Smooth muscle cell (in vitro differentiated cells): Measurements from ENCODE around the gene HCFC1. TPM values are rescaled to one million over a fixed set of nuclear protein-coding genes. Genes with fewer than 3 reads are reported as not detected.

Experiments used
- DNase-seq: peaks from one replicate; lab custom pipeline; 2025; ENCODE audit not compliant: unreplicated experiment; lab: John Stamatoyannopoulos, UW
- H2AFZ ChIP-seq: fragments of 200-600 bp; sonication (generic); 2 replicates; pipeline ENCODE4 v1.6.0; 2016; ENCODE audit warnings: antibody characterized with exemption, low read depth, mild to moderate bottlenecking
- H3F3A ChIP-seq: fragments of 200-600 bp; sonication (generic); 2 replicates; pipeline ENCODE4 v1.6.0; 2017; ENCODE audit warnings: antibody characterized with exemption, low read depth
- H3K27ac ChIP-seq: fragments of 200-600 bp; sonication (generic); 2 replicates; pipeline ENCODE4 v1.5.1; 2016; ENCODE audit warnings: low read depth, mild to moderate bottlenecking
- H3K27me3 ChIP-seq: fragments of 200-600 bp; sonication (generic); 2 replicates; pipeline ENCODE4 v1.6.1; 2016; ENCODE audit warnings: low read depth, mild to moderate bottlenecking
- H3K36me3 ChIP-seq: fragments of 200-600 bp; sonication (generic); 2 replicates; pipeline ENCODE4 v1.5.1; 2016; ENCODE audit warnings: low read depth
- H3K4me1 ChIP-seq: fragments of 200-600 bp; sonication (generic); 2 replicates; pipeline ENCODE4 v1.5.1; 2016; ENCODE audit warnings: low read depth
- H3K4me2 ChIP-seq: fragments of 200-600 bp; sonication (generic); 2 replicates; pipeline ENCODE4 v1.6.0; 2016; ENCODE audit warnings: mild to moderate bottlenecking
- H3K4me3 ChIP-seq: fragments of 200-600 bp; sonication (generic); 2 replicates; pipeline ENCODE4 v1.5.1; 2016; ENCODE audit warnings: mild to moderate bottlenecking
- H3K79me2 ChIP-seq: fragments of 200-600 bp; sonication (generic); 2 replicates; pipeline ENCODE4 v1.6.0; 2016; ENCODE audit warnings: low read depth, mild to moderate bottlenecking
- H3K9ac ChIP-seq: fragments of 200-600 bp; sonication (generic); 2 replicates; pipeline ENCODE4 v1.6.0; 2016; ENCODE audit warnings: low read depth
- H3K9me3 ChIP-seq: fragments of 200-600 bp; sonication (generic); replicated peaks from 2 replicates; pipeline ENCODE4 v1.5.1; 2016; ENCODE audit warnings: low read depth
- H4K20me1 ChIP-seq: fragments of 200-600 bp; sonication (generic); 2 replicates; pipeline ENCODE4 v1.6.0; 2016; ENCODE audit warnings: low read depth
- WGBS: methylation state at CpG from one replicate; pipeline ENCODE4 v1.1.7; 2016; ENCODE audit warnings: low lambda C conversion rate; 5-methylcytosine and 5-hydroxymethylcytosine counted together
- polyA plus RNA-seq: library from polyadenylated mRNA; unstranded; fragments of >200 nt; fragmentation: Nextera tagmentation; extraction: Ambion mirVana; gene quantifications from 2 replicates; pipeline ENCODE4 v1.2.1, GENCODE V29; 2016
- total RNA-seq: library from RNA; depleted of rRNA; stranded (reverse); fragments of >200 nt; gene quantifications from 2 replicates; pipeline ENCODE4 v1.2.3, GENCODE V29; 2014
- TF ChIP-seq, protein P1 (sequence below): fragments of 200-600 bp; sonication (generic); IDR thresholded peaks from 2 replicates; pipeline ENCODE4 v1.5.1; 2017; ENCODE audit warnings: borderline replicate concordance, mild to moderate bottlenecking, antibody characterized with exemption; ENCODE audit not compliant: insufficient read depth, poor library complexity, severe bottlenecking

HCFC1 gene
- 23.3 and 23.7 TPM in 2 replicates for total RNA-seq
- polyA plus RNA-seq: 22.8 and 28.0 TPM in 2 replicates

DNA sequence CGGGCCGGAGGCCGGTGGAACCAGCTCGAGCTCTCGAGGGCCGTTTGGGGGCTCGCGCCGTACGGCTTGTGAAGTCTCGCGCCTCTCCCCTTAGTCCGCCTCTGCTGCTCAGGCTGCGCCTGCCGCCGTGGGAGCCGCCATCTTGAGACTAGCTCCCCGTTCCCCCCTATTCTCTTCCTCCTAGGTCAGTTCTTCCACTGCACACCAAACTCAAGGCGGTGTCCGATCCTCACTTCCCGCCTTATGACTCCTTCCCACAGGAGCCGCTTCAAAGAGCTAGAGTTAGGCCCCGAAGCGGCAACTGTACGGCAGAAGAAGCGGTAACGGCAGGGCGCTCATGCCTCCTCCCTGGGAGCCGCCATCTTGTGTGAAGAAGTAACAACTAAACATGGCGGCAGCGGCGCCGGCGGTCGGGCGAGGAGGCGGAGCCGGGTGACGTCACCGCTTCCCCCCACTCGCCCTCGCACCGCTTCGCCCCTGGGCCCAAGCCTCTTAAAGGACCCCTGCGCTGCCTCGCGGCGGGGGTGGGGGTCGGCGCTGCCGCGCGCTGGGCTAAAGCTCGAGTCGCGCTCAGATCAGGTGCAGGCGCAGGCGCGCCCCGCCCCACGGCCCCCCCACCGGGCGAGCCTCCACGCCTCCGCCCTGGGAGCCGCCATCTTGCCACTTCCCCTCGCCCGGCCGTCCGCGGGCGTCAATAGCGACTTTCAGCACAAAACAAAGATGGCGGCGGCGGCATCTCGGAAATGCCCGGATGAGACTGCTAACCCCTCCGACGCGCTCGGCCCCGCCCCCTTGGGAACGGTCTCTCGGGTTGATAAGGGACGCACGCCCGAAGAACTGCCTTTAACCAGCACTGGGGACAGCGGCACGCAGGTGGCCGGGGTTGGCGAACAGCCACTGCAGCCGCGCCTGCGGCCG lies at the start of gene HCFC1:
Gene HCFC1, minus strand, starts transcription at position 369 of the 918 bp plus-strand sequence. CDS start 978 bp downstream, outside the sequence.
- H3K4me3 ChIP-seq: peak within 1 kb of the TSS; percentile 72
- peak within 1 kb of the TSS; percentile 99 for H3K27ac ChIP-seq
- H3K4me1 ChIP-seq: no peaks in the 10 kb centered on the region
- H2AFZ ChIP-seq: no peak within 1 kb of the TSS
- H3K27me3 ChIP-seq: no peaks in the 10 kb centered on the region
- peak; percentile 74 for DNase-seq
- no peaks in the 10 kb centered on the region for H3K9me3 ChIP-seq
- H4K20me1 ChIP-seq: peaks cover 39% of the 10 kb centered on the region
- peak within 1 kb of the TSS; percentile 87 for H3K4me2 ChIP-seq
- TF ChIP-seq, protein P1, sequence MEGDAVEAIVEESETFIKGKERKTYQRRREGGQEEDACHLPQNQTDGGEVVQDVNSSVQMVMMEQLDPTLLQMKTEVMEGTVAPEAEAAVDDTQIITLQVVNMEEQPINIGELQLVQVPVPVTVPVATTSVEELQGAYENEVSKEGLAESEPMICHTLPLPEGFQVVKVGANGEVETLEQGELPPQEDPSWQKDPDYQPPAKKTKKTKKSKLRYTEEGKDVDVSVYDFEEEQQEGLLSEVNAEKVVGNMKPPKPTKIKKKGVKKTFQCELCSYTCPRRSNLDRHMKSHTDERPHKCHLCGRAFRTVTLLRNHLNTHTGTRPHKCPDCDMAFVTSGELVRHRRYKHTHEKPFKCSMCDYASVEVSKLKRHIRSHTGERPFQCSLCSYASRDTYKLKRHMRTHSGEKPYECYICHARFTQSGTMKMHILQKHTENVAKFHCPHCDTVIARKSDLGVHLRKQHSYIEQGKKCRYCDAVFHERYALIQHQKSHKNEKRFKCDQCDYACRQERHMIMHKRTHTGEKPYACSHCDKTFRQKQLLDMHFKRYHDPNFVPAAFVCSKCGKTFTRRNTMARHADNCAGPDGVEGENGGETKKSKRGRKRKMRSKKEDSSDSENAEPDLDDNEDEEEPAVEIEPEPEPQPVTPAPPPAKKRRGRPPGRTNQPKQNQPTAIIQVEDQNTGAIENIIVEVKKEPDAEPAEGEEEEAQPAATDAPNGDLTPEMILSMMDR: no peak
- H3K9ac ChIP-seq: peak within 1 kb of the TSS; percentile 99
- WGBS: 49% methylated on average over 80 of the region's 96 CpGs
- peaks cover 31% of the 10 kb centered on the region for H3K79me2 ChIP-seq
- H3K36me3 ChIP-seq: no peaks in the 10 kb centered on the region
- H3F3A ChIP-seq: no peaks in the 10 kb centered on the region

DNA sequence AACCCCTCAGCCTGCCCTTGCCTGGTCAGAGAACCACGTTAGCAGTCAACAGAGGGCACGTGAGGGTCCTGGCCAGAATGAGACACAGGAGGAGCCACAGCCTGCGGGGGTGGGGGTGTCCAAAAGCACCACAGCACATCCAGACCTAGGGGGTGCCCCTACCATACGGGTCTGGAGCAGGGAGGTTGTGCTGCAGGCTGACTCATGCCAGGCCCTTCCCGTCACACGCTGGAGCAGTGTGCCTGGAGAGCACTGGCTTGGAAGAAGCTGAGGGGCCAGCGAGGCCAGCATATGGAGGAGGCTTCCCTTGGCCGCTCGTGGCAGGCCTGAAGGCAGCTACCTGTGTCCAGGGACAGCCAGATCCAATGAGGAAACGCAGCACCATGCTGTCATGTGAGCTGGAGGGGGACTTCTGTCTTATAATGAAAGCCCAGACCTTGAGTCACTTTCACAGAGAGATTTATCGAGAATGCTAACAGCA lies 49.6 kb upstream of the HCFC1 start:
- TF ChIP-seq, protein P1: no peak
- Histone ChIP-seq H3F3A (no peaks in the 10 kb centered on the region), H3K4me1 (peaks cover 5% of the 10 kb centered on the region), H3K36me3 (no peaks in the 10 kb centered on the region), H3K4me2 (peak overlapping the region; percentile 79), H3K9ac (peak overlapping the region; percentile 81), H3K4me3 (no peak overlapping the region), H3K9me3 (no peaks in the 10 kb centered on the region), H3K27me3 (no peaks in the 10 kb centered on the region), H3K27ac (peak overlapping the region; percentile 80), H3K79me2 (peaks cover 6% of the 10 kb centered on the region), H2AFZ (no peak overlapping the region), H4K20me1 (no peaks in the 10 kb centered on the region)
- peak; percentile 17 for DNase-seq
- 48% methylated on average over 11 of the region's 11 CpGs for WGBS

DNA sequence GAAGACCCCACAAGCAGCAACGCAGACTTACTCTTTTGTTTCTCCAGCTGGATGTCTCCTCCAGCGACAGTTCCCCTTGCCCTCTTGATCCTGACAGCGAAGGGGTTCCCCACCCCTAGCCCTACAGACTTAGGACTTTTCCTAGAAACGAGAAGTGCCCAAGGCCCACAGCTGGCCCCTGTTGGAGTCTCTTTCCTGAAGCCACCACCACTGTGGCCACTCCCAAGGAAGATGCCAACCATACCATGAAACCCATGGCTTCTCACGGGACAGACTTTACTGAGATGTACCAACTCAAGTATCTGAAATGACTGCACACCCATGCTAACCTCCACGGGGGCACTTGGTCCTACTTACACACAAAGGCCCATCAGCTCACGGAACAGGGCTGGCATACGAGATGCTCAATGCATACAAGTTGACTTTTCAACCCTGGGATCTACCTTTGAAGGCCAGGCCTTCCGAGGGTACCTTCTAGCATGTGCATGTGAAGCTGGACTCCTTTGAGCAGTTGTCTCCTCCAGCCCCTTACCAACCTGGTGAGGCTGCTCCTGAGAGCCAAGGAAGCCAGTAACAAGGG lies 49.0 kb upstream of the HCFC1 start:
- H3K79me2 ChIP-seq: peaks cover 6% of the 10 kb centered on the region
- peaks cover 5% of the 10 kb centered on the region for H3K4me1 ChIP-seq
- H3K9ac ChIP-seq: peak overlapping the region; percentile 81
- peak overlapping the region; percentile 38 for H3K4me3 ChIP-seq
- H2AFZ ChIP-seq: no peak overlapping the region
- H3F3A ChIP-seq: no peaks in the 10 kb centered on the region
- H3K9me3 ChIP-seq: no peaks in the 10 kb centered on the region
- no peak for DNase-seq
- H3K36me3 ChIP-seq: no peaks in the 10 kb centered on the region
- no peaks in the 10 kb centered on the region for H4K20me1 ChIP-seq
- TF ChIP-seq, protein P1: no peak
- no peaks in the 10 kb centered on the region for H3K27me3 ChIP-seq
- WGBS: 80% methylated on average over 9 of the region's 9 CpGs
- peak overlapping the region; percentile 80 for H3K27ac ChIP-seq
- H3K4me2 ChIP-seq: peak overlapping the region; percentile 79
